B cell (primary cell): ENCODE results near the gene MTHFSD. TPM values are rescaled to one million over a fixed set of nuclear protein-coding genes. Genes with fewer than 3 reads are reported as not detected.

Experiments used
- ATAC-seq: fragments of 200-7000 bp; cut with Tn5 transposase; one replicate; pipeline ENCODE4 v1.10.0; 2021; ENCODE audit warnings: low read depth, mild to moderate bottlenecking, moderate number of reproducible peaks, moderate library complexity
- CTCF ChIA-PET: fragments of 350-600 bp; sonication (Branson Sonifier 250); formaldehyde crosslinking; loops from one replicate; lab custom pipeline; 2021; ENCODE audit warnings: antibody characterized with exemption, inconsistent platforms; lab: Charles Lee
- POLR2A ChIA-PET: fragments of 350-600 bp; sonication (Branson Sonifier 250); formaldehyde crosslinking; loops from one replicate; lab custom pipeline; 2021; ENCODE audit warnings: antibody characterized with exemption; lab: Charles Lee
- DNase-seq: peaks from one replicate; pipeline ENCODE4 v3.0.0; 2013
- H2AFZ ChIP-seq: 2 replicates; pipeline ENCODE4 v1.6.1; 2012; ENCODE audit warnings: mild to moderate bottlenecking, low read depth, low read length; ENCODE audit not compliant: insufficient read depth, poor library complexity, severe bottlenecking
- H3K27ac ChIP-seq, 2 donors: 1 replicate in 1 of 2; 2 replicates in 1 of 2; pipeline ENCODE4 v1.5.1; 2012 to 2013; ENCODE audit warnings: low read length in 2 of 2, mild to moderate bottlenecking in 2 of 2, moderate library complexity in 1 of 2
- H3K27me3 ChIP-seq, 4 experiments: fragments of 200-600 bp in 1 of 4; sonication (generic) in 1 of 4; replicated peaks in 1 of 4; 1 replicate in 2 of 4; 2 replicates in 2 of 4; pipeline versions ENCODE4 v1.6.1 to v1.7.0; 2013 to 2016; ENCODE audit warnings: low read length in 3 of 4, mild to moderate bottlenecking in 2 of 4, mixed read lengths in 1 of 4, moderate library complexity in 1 of 4; ENCODE audit not compliant: insufficient read depth in 4 of 4, control insufficient read depth in 3 of 4; ENCODE audit errors: control extremely low read depth in 1 of 4
- H3K36me3 ChIP-seq, 2 experiments: replicated peaks in 1 of 2; 1 replicate in 1 of 2; 2 replicates in 1 of 2; pipeline versions ENCODE4 v1.6.1 to v1.7.1; 2013; ENCODE audit warnings: low read length in 1 of 2; ENCODE audit not compliant: insufficient read depth in 2 of 2, control insufficient read depth in 1 of 2; ENCODE audit errors: control extremely low read depth in 1 of 2, extremely low read depth in 1 of 2
- H3K4me1 ChIP-seq, 2 donors: fragments of 200-600 bp in 1 of 2; sonication (generic) in 1 of 2; 1 replicate in 1 of 2; 2 replicates in 1 of 2; pipeline versions ENCODE4 v1.5.1 to v1.6.1; 2013 to 2017; ENCODE audit warnings: low read length in 2 of 2; ENCODE audit not compliant: control insufficient read depth in 2 of 2, insufficient read depth in 2 of 2
- H3K4me2 ChIP-seq: replicated peaks from 2 replicates; pipeline ENCODE3; 2012; ENCODE audit warnings: mild to moderate bottlenecking, low read depth, low read length; ENCODE audit not compliant: poor library complexity, severe bottlenecking
- H3K4me3 ChIP-seq, 5 experiments: fragments of 200-600 bp in 1 of 5; sonication (generic) in 1 of 5; 1 replicate in 3 of 5; 2 replicates in 2 of 5; pipeline versions ENCODE4 v1.5.1 to v1.7.0; 2011 to 2016; ENCODE audit warnings: low read length in 4 of 5, mild to moderate bottlenecking in 4 of 5, low read depth in 2 of 5, control low read depth in 1 of 5, moderate library complexity in 1 of 5; ENCODE audit not compliant: insufficient read depth in 1 of 5; ENCODE audit errors: control extremely low read depth in 1 of 5, extremely low read depth in 1 of 5
- H3K79me2 ChIP-seq: fragments of 200-600 bp; sonication (generic); one replicate; pipeline ENCODE4 v1.6.0; 2016; ENCODE audit warnings: low read length; ENCODE audit not compliant: control insufficient read depth, insufficient read depth
- H3K9ac ChIP-seq: fragments of 200-600 bp; sonication (generic); 2 replicates; pipeline ENCODE4 v1.6.1; 2017; ENCODE audit warnings: mild to moderate bottlenecking, low read length, moderate library complexity
- H3K9me3 ChIP-seq, 3 donors: one replicate each; pipeline versions ENCODE4 v1.6.1 to v1.7.1; 2013; ENCODE audit warnings: low read length in 2 of 3; ENCODE audit not compliant: control insufficient read depth in 2 of 3, insufficient read depth in 1 of 3; ENCODE audit errors: control extremely low read depth in 1 of 3
- H4K20me1 ChIP-seq: 2 replicates; pipeline ENCODE4 v1.6.0; 2012; ENCODE audit warnings: mild to moderate bottlenecking, low read length; ENCODE audit not compliant: insufficient read depth, control insufficient read depth, poor library complexity, severe bottlenecking
- H3K27ac Mint-ChIP-seq: one replicate; pipeline ENCODE4 v1.8.0; 2021; ENCODE audit warnings: mixed read lengths
- H3K27me3 Mint-ChIP-seq: one replicate; pipeline ENCODE4 v1.8.0; 2021; ENCODE audit warnings: mixed read lengths
- H3K4me1 Mint-ChIP-seq: one replicate; pipeline ENCODE4 v1.8.0; 2021; ENCODE audit warnings: mixed read lengths
- H3K4me3 Mint-ChIP-seq: one replicate; pipeline ENCODE4 v1.8.0; 2021; ENCODE audit warnings: mixed read lengths
- H3K9me3 Mint-ChIP-seq: one replicate; pipeline ENCODE4 v1.8.0; 2022; ENCODE audit warnings: mixed read lengths; ENCODE audit not compliant: insufficient read depth
- CTCF ChIP-seq: fragments of 200-600 bp; IDR thresholded peaks from one replicate; pipeline ENCODE4 v1.8.0; 2022; ENCODE audit warnings: antibody characterized with exemption, mild to moderate bottlenecking
- EZH2 ChIP-seq: IDR thresholded peaks from 2 replicates; pipeline ENCODE4 v1.6.1; 2012; ENCODE audit warnings: borderline replicate concordance, low read depth, mild to moderate bottlenecking, moderate library complexity, low read length; ENCODE audit not compliant: insufficient read depth, poor library complexity, severe bottlenecking
- WGBS: methylation state at CpG from one replicate; pipeline ENCODE4 v1.1.5; 2013; ENCODE audit warnings: missing lambda C conversion rate; ENCODE audit not compliant: insufficient coverage; 5-methylcytosine and 5-hydroxymethylcytosine counted together
- intact Hi-C: fragments of 100-400 bp; cut with micrococcal nuclease; formaldehyde crosslinking; loops from one replicate; pipeline ENCODE4 v1.10.0; 2022
- polyA plus RNA-seq: library from polyadenylated mRNA; depleted of rRNA; stranded (reverse); fragments of >200 nt; gene quantifications from 2 replicates; pipeline ENCODE4 v1.2.3, GENCODE V29; 2012
- total RNA-seq, 2 donors: library from RNA; stranded (reverse); fragments of 120-200 nt in 1 of 2; gene quantifications; 1 replicate in 1 of 2; 2 replicates in 1 of 2; pipeline versions ENCODE4 v1.2.3 to v1.2.4, GENCODE V29; 2013 to 2022

The MTHFSD gene
- total and polyA plus RNA-seq, 2 donors (not counting 1 experiment from before 2014, with no cell fraction given) = 21.5 to 42.0 TPM

DNA sequence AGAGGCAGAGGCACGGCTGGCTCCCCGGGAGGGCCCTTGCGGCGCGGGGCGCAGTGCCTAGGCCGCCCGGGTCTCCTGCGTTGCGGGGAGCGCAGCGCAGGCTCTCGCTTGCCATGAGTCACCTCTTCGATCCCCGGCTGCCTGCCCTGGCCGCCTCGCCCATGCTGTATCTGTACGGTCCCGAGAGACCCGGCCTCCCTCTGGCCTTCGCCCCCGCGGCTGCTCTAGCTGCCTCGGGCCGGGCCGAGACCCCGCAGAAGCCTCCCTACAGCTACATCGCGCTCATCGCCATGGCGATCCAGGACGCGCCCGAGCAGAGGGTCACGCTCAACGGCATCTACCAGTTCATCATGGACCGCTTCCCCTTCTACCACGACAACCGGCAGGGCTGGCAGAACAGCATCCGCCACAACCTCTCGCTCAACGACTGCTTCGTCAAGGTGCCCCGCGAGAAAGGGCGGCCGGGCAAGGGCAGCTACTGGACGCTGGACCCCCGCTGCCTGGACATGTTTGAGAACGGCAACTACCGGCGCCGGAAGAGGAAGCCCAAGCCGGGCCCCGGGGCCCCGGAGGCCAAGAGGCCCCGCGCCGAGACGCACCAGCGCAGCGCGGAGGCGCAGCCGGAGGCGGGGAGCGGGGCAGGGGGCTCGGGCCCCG, 23.7 kb upstream of the MTHFSD start:
- Histone ChIP-seq H2AFZ (no peak overlapping the region), H3K36me3 (no peaks in the 10 kb centered on the region), H3K9me3 (peaks cover 0 to 4% (median 0%) of the 10 kb centered on the region in 3 donors), H3K4me1 (peaks cover 14% of the 10 kb centered on the region in 2 donors), H3K4me2 (peak overlapping the region; percentile 22), H3K27ac (no peak overlapping the region), H3K9ac (no peak overlapping the region), H3K27me3 (peaks cover 0 to 57% (median 33%) of the 10 kb centered on the region in 4 experiments), H3K79me2 (no peaks in the 10 kb centered on the region), H4K20me1 (no peaks in the 10 kb centered on the region), H3K4me3 (no peak overlapping the region)
- ATAC-seq (no peak), DNase-seq (no peak)
- no peak for TF ChIP-seq EZH2
- no peak for TF ChIP-seq CTCF
- WGBS = 10% methylated on average over 67 of the region's 69 CpGs
- H3K4me1 Mint-ChIP-seq = peaks cover 20% of the 10 kb centered on the region
- peaks cover 76% of the 10 kb centered on the region for H3K27me3 Mint-ChIP-seq
- intact Hi-C loops = no loop called here
- H3K27ac Mint-ChIP-seq = no peak overlapping the region
- no peaks in the 10 kb centered on the region for H3K9me3 Mint-ChIP-seq
- H3K4me3 Mint-ChIP-seq = no peak overlapping the region
- POLR2A ChIA-PET = no interaction called here
- CTCF ChIA-PET = no interaction called here

GRCh38 chr16:86578061-86578599, 23.1 kb upstream of the MTHFSD start, which contains the start of gene FOXL1:
Gene FOXL1 (plus strand): TSS chr16:86578549. CDS start chr16:86578724, 175 bp downstream.
- 89% methylated on average over 9 of the region's 13 CpGs for WGBS
- Histone ChIP-seq H2AFZ (no peak within 1 kb of the TSS), H3K9me3 (peaks cover 0 to 4% (median 0%) of the 10 kb centered on the region in 3 donors), H3K9ac (no peak within 1 kb of the TSS), H3K4me3 (no peak within 1 kb of the TSS), H4K20me1 (no peaks in the 10 kb centered on the region), H3K27me3 (peaks cover 0 to 57% (median 33%) of the 10 kb centered on the region in 4 experiments), H3K4me1 (peaks cover 14% of the 10 kb centered on the region in 2 donors), H3K79me2 (no peaks in the 10 kb centered on the region), H3K36me3 (no peaks in the 10 kb centered on the region), H3K27ac (no peak within 1 kb of the TSS), H3K4me2 (peak within 1 kb of the TSS; percentile 22)
- ChIA-PET CTCF (no interaction called here), POLR2A (no interaction called here)
- peaks cover 20% of the 10 kb centered on the region for H3K4me1 Mint-ChIP-seq
- no peaks in the 10 kb centered on the region for H3K9me3 Mint-ChIP-seq
- H3K4me3 Mint-ChIP-seq = no peak within 1 kb of the TSS
- TF ChIP-seq CTCF (no peak), EZH2 (no peak)
- DNase-seq = no peak
- ATAC-seq = no peak
- intact Hi-C loops = no loop called here
- no peak within 1 kb of the TSS for H3K27ac Mint-ChIP-seq
- H3K27me3 Mint-ChIP-seq = peaks cover 78% of the 10 kb centered on the region
